B cell (primary cell): ENCODE data around the gene CDC37. TPM values are rescaled to one million over a fixed set of nuclear protein-coding genes. Genes with fewer than 3 reads are reported as not detected.

ENCODE experiments used
- ATAC-seq: fragments of 200-7000 bp; cut with Tn5 transposase; one replicate; pipeline ENCODE4 v1.10.0; 2021; ENCODE audit warnings: low read depth, mild to moderate bottlenecking, moderate number of reproducible peaks, moderate library complexity
- CTCF ChIA-PET: fragments of 350-600 bp; sonication (Branson Sonifier 250); formaldehyde crosslinking; loops from one replicate; lab custom pipeline; 2021; ENCODE audit warnings: antibody characterized with exemption, inconsistent platforms; lab: Charles Lee
- POLR2A ChIA-PET: fragments of 350-600 bp; sonication (Branson Sonifier 250); formaldehyde crosslinking; loops from one replicate; lab custom pipeline; 2021; ENCODE audit warnings: antibody characterized with exemption; lab: Charles Lee
- DNase-seq: peaks from one replicate; pipeline ENCODE4 v3.0.0; 2013
- H2AFZ ChIP-seq: 2 replicates; pipeline ENCODE4 v1.6.1; 2012; ENCODE audit warnings: mild to moderate bottlenecking, low read depth, low read length; ENCODE audit not compliant: insufficient read depth, poor library complexity, severe bottlenecking
- H3K27ac ChIP-seq, 2 donors: 1 replicate in 1 of 2; 2 replicates in 1 of 2; pipeline ENCODE4 v1.5.1; 2012 to 2013; ENCODE audit warnings: low read length in 2 of 2, mild to moderate bottlenecking in 2 of 2, moderate library complexity in 1 of 2
- H3K27me3 ChIP-seq, 4 experiments: fragments of 200-600 bp in 1 of 4; sonication (generic) in 1 of 4; replicated peaks in 1 of 4; 1 replicate in 2 of 4; 2 replicates in 2 of 4; pipeline versions ENCODE4 v1.6.1 to v1.7.0; 2013 to 2016; ENCODE audit warnings: low read length in 3 of 4, mild to moderate bottlenecking in 2 of 4, mixed read lengths in 1 of 4, moderate library complexity in 1 of 4; ENCODE audit not compliant: insufficient read depth in 4 of 4, control insufficient read depth in 3 of 4; ENCODE audit errors: control extremely low read depth in 1 of 4
- H3K36me3 ChIP-seq, 2 experiments: replicated peaks in 1 of 2; 1 replicate in 1 of 2; 2 replicates in 1 of 2; pipeline versions ENCODE4 v1.6.1 to v1.7.1; 2013; ENCODE audit warnings: low read length in 1 of 2; ENCODE audit not compliant: insufficient read depth in 2 of 2, control insufficient read depth in 1 of 2; ENCODE audit errors: control extremely low read depth in 1 of 2, extremely low read depth in 1 of 2
- H3K4me1 ChIP-seq, 2 donors: fragments of 200-600 bp in 1 of 2; sonication (generic) in 1 of 2; 1 replicate in 1 of 2; 2 replicates in 1 of 2; pipeline versions ENCODE4 v1.5.1 to v1.6.1; 2013 to 2017; ENCODE audit warnings: low read length in 2 of 2; ENCODE audit not compliant: control insufficient read depth in 2 of 2, insufficient read depth in 2 of 2
- H3K4me2 ChIP-seq: replicated peaks from 2 replicates; pipeline ENCODE3; 2012; ENCODE audit warnings: mild to moderate bottlenecking, low read depth, low read length; ENCODE audit not compliant: poor library complexity, severe bottlenecking
- H3K4me3 ChIP-seq, 5 experiments: fragments of 200-600 bp in 1 of 5; sonication (generic) in 1 of 5; 1 replicate in 3 of 5; 2 replicates in 2 of 5; pipeline versions ENCODE4 v1.5.1 to v1.7.0; 2011 to 2016; ENCODE audit warnings: low read length in 4 of 5, mild to moderate bottlenecking in 4 of 5, low read depth in 2 of 5, control low read depth in 1 of 5, moderate library complexity in 1 of 5; ENCODE audit not compliant: insufficient read depth in 1 of 5; ENCODE audit errors: control extremely low read depth in 1 of 5, extremely low read depth in 1 of 5
- H3K79me2 ChIP-seq: fragments of 200-600 bp; sonication (generic); one replicate; pipeline ENCODE4 v1.6.0; 2016; ENCODE audit warnings: low read length; ENCODE audit not compliant: control insufficient read depth, insufficient read depth
- H3K9ac ChIP-seq: fragments of 200-600 bp; sonication (generic); 2 replicates; pipeline ENCODE4 v1.6.1; 2017; ENCODE audit warnings: mild to moderate bottlenecking, low read length, moderate library complexity
- H3K9me3 ChIP-seq, 3 donors: one replicate each; pipeline versions ENCODE4 v1.6.1 to v1.7.1; 2013; ENCODE audit warnings: low read length in 2 of 3; ENCODE audit not compliant: control insufficient read depth in 2 of 3, insufficient read depth in 1 of 3; ENCODE audit errors: control extremely low read depth in 1 of 3
- H4K20me1 ChIP-seq: 2 replicates; pipeline ENCODE4 v1.6.0; 2012; ENCODE audit warnings: mild to moderate bottlenecking, low read length; ENCODE audit not compliant: insufficient read depth, control insufficient read depth, poor library complexity, severe bottlenecking
- H3K27ac Mint-ChIP-seq: one replicate; pipeline ENCODE4 v1.8.0; 2021; ENCODE audit warnings: mixed read lengths
- H3K27me3 Mint-ChIP-seq: one replicate; pipeline ENCODE4 v1.8.0; 2021; ENCODE audit warnings: mixed read lengths
- H3K4me1 Mint-ChIP-seq: one replicate; pipeline ENCODE4 v1.8.0; 2021; ENCODE audit warnings: mixed read lengths
- H3K4me3 Mint-ChIP-seq: one replicate; pipeline ENCODE4 v1.8.0; 2021; ENCODE audit warnings: mixed read lengths
- H3K9me3 Mint-ChIP-seq: one replicate; pipeline ENCODE4 v1.8.0; 2022; ENCODE audit warnings: mixed read lengths; ENCODE audit not compliant: insufficient read depth
- CTCF ChIP-seq: fragments of 200-600 bp; IDR thresholded peaks from one replicate; pipeline ENCODE4 v1.8.0; 2022; ENCODE audit warnings: antibody characterized with exemption, mild to moderate bottlenecking
- EZH2 ChIP-seq: IDR thresholded peaks from 2 replicates; pipeline ENCODE4 v1.6.1; 2012; ENCODE audit warnings: borderline replicate concordance, low read depth, mild to moderate bottlenecking, moderate library complexity, low read length; ENCODE audit not compliant: insufficient read depth, poor library complexity, severe bottlenecking
- WGBS: methylation state at CpG from one replicate; pipeline ENCODE4 v1.1.5; 2013; ENCODE audit warnings: missing lambda C conversion rate; ENCODE audit not compliant: insufficient coverage; 5-methylcytosine and 5-hydroxymethylcytosine counted together
- intact Hi-C: fragments of 100-400 bp; cut with micrococcal nuclease; formaldehyde crosslinking; loops from one replicate; pipeline ENCODE4 v1.10.0; 2022
- polyA plus RNA-seq: library from polyadenylated mRNA; depleted of rRNA; stranded (reverse); fragments of >200 nt; gene quantifications from 2 replicates; pipeline ENCODE4 v1.2.3, GENCODE V29; 2012
- total RNA-seq, 2 donors: library from RNA; stranded (reverse); fragments of 120-200 nt in 1 of 2; gene quantifications; 1 replicate in 1 of 2; 2 replicates in 1 of 2; pipeline versions ENCODE4 v1.2.3 to v1.2.4, GENCODE V29; 2013 to 2022

Gene CDC37
- total and polyA plus RNA-seq, 2 donors (not counting 1 experiment from before 2014, with no cell fraction given): 193 to 408 TPM

GRCh38 chr19:10404888-10405820 is 1.8 kb upstream of the CDC37 start:
- DNase-seq: peak; percentile 59

More at GRCh38 chr19:10404888-10405820, 1.8 kb upstream of the CDC37 start:
- Histone ChIP-seq H3K4me1 (peaks cover 64 to 88% of the 10 kb centered on the region in 2 donors), H3K4me2 (peak overlapping the region; percentile 98), H3K79me2 (peaks cover 36% of the 10 kb centered on the region), H3K9me3 (peaks cover 0 to 2% (median 0%) of the 10 kb centered on the region in 3 donors), H4K20me1 (peaks cover 24% of the 10 kb centered on the region), H3K4me3 (peak overlapping the region in 4 of 5 experiments; percentile 87 to 98 (median 94)), H3K36me3 (no peaks in the 10 kb centered on the region), H3K27me3 (no peaks in the 10 kb centered on the region), H3K27ac (peak overlapping the region in 1 of 2 donors; percentile 10), H2AFZ (no peak overlapping the region), H3K9ac (peak overlapping the region; percentile 96)
- TF ChIP-seq CTCF (no peak), EZH2 (no peak)
- ATAC-seq: no peak
- H3K4me3 Mint-ChIP-seq: peak overlapping the region; percentile 94
- H3K27me3 Mint-ChIP-seq: no peaks in the 10 kb centered on the region
- ChIA-PET POLR2A (interaction anchor here (0.6 to 2.7 kb wide), 7 partner anchors 11 to 303 kb away, joined by 3 to 15 read pairs (median 4); partner anchors contain the start of gene ANGPTL6), CTCF (interaction anchor here (0.6 to 8.1 kb wide), 16 partner anchors 14 to 365 kb away, joined by 3 to 282 read pairs (median 6); partner anchors contain the start of genes ICAM1, PDE4A and QTRT1)
- H3K27ac Mint-ChIP-seq: peak overlapping the region; percentile 71
- intact Hi-C loops: loop anchor here (1.0 to 10.0 kb wide), 7 partner anchors 20 to 300 kb away; partner anchors contain the start of genes ANGPTL6, ILF3, KEAP1 and PPAN
- no peaks in the 10 kb centered on the region for H3K9me3 Mint-ChIP-seq
- peaks cover 77% of the 10 kb centered on the region for H3K4me1 Mint-ChIP-seq
- 7% methylated on average over 29 of the region's 43 CpGs for WGBS
